KMS-11 (cell line): ENCODE measurements around the gene UBE2J1.

Experiments
- H2AFZ ChIP-seq: fragments of 200-600 bp; sonication (generic); 2 replicates; pipeline ENCODE4 v1.6.1; 2016; ENCODE audit warnings: antibody characterized with exemption, mixed run types, low read depth
- H3K27ac ChIP-seq: fragments of 200-600 bp; sonication (generic); 2 replicates; pipeline ENCODE4 v1.6.1; 2016; ENCODE audit warnings: mild to moderate bottlenecking, mixed run types
- H3K27me3 ChIP-seq: fragments of 200-600 bp; sonication (generic); 2 replicates; pipeline ENCODE4 v1.6.1; 2017; ENCODE audit warnings: mild to moderate bottlenecking, low read depth, mixed run types, moderate library complexity; ENCODE audit not compliant: insufficient read depth
- H3K36me3 ChIP-seq: fragments of 200-600 bp; sonication (generic); 2 replicates; pipeline ENCODE4 v1.6.1; 2017; ENCODE audit warnings: mild to moderate bottlenecking, mixed run types; ENCODE audit not compliant: insufficient read depth
- H3K4me1 ChIP-seq: fragments of 200-600 bp; sonication (generic); 2 replicates; pipeline ENCODE4 v1.6.1; 2016; ENCODE audit warnings: mild to moderate bottlenecking, low read depth, mixed run types; ENCODE audit not compliant: poor library complexity, severe bottlenecking
- H3K4me2 ChIP-seq: fragments of 200-600 bp; sonication (generic); 2 replicates; pipeline ENCODE4 v1.7.0; 2016; ENCODE audit warnings: mild to moderate bottlenecking, mixed run types
- H3K4me3 ChIP-seq: fragments of 200-600 bp; sonication (generic); IDR thresholded peaks from 2 replicates; pipeline ENCODE4 v1.6.1; 2017; ENCODE audit warnings: low read depth, low read length, mixed read lengths; ENCODE audit not compliant: insufficient read depth
- H3K79me2 ChIP-seq: fragments of 200-600 bp; sonication (generic); 2 replicates; pipeline ENCODE4 v1.6.1; 2016; ENCODE audit warnings: low read depth, mixed run types; ENCODE audit not compliant: insufficient read depth
- H3K9ac ChIP-seq: fragments of 200-600 bp; sonication (generic); 2 replicates; pipeline ENCODE4 v1.6.1; 2016; ENCODE audit warnings: mild to moderate bottlenecking, mixed run types
- H4K20me1 ChIP-seq: fragments of 200-600 bp; sonication (generic); 2 replicates; pipeline ENCODE4 v1.6.1; 2016; ENCODE audit warnings: mild to moderate bottlenecking, mixed run types; ENCODE audit not compliant: insufficient read depth
- TF ChIP-seq, protein P1 (sequence below): fragments of 200-600 bp; sonication (generic); conservative IDR thresholded peaks from 2 replicates; pipeline ENCODE4 v1.6.1; 2017; ENCODE audit warnings: low read depth, mild to moderate bottlenecking, antibody characterized with exemption, low read length, moderate library complexity, mixed read lengths

UBE2J1 gene

DNA sequence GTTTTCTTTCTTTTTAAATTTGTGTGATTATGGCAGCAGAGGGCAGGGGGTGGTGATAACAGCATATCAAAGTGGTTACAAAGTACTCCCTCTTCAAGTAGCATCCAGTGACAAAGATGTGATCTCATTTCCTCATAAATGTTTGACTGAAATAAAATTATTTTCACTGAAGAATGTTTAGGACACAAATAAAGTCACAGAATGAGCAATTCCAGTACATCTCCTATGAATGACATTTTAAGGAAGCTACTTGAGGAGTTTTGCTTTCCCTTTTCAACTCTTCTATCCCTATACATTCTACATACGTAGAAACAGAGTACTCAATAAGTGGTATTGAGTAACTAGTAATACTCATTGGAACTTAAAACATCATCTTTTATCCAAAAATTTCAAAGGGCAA is 23.5 kb downstream of the UBE2J1 start:
- Histone ChIP-seq H3K79me2 (no peaks in the 10 kb centered on the region), H3K9ac (no peak overlapping the region), H3K27me3 (no peaks in the 10 kb centered on the region), H3K36me3 (peaks cover 17% of the 10 kb centered on the region), H4K20me1 (no peaks in the 10 kb centered on the region), H3K4me3 (no peak overlapping the region), H2AFZ (no peak overlapping the region), H3K4me2 (no peak overlapping the region), H3K4me1 (no peaks in the 10 kb centered on the region), H3K27ac (no peak overlapping the region)
- TF ChIP-seq, protein P1, sequence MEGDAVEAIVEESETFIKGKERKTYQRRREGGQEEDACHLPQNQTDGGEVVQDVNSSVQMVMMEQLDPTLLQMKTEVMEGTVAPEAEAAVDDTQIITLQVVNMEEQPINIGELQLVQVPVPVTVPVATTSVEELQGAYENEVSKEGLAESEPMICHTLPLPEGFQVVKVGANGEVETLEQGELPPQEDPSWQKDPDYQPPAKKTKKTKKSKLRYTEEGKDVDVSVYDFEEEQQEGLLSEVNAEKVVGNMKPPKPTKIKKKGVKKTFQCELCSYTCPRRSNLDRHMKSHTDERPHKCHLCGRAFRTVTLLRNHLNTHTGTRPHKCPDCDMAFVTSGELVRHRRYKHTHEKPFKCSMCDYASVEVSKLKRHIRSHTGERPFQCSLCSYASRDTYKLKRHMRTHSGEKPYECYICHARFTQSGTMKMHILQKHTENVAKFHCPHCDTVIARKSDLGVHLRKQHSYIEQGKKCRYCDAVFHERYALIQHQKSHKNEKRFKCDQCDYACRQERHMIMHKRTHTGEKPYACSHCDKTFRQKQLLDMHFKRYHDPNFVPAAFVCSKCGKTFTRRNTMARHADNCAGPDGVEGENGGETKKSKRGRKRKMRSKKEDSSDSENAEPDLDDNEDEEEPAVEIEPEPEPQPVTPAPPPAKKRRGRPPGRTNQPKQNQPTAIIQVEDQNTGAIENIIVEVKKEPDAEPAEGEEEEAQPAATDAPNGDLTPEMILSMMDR, result no peak

DNA sequence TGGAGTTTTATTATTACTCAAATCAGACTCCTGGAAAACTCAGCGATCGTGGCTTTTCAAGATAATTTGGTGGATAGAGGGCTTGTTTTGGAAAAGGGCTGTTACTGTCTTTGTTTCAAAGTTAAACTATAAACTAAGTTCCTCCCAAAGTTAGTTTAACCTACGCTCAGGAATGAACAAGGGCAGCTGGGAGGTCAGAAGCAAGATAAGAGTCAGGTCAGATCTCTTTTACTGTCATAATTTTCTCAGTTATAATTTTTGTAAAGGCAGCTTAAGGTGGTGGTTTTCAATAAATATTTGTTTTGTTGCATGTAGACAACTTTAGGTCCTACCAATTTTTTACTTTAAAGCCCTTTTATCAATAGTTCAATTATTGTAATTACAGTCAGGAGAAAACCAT is 28.2 kb downstream of the UBE2J1 start:
- no peaks in the 10 kb centered on the region for H3K27me3 ChIP-seq

DNA sequence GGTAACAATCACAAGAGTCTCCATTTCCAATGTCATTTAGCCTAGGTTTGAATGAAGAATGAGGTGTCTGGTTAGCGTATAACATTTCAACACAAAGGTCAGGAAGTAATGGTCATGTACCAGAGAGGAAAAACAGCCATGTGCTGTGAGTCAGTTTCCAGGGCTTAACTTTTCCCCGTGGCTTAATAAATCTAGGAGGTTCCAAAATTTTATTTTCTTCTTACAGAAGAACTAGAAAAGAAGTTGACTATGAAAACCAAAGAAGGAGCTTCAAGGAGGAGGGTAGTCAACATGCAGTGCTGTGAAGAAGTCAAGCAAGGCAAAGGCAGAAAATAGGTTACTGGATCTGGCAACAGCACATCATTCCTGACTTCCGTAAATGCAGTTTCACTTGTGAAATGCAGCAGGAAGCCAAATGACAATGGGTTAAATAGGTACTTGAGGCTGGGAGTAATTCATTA is 29.0 kb downstream of the UBE2J1 start:
- H2AFZ ChIP-seq, result no peak overlapping the region
- H3K4me1 ChIP-seq, result no peaks in the 10 kb centered on the region
- H3K27ac ChIP-seq, result no peak overlapping the region
- no peaks in the 10 kb centered on the region; the same call in 1 of the 2 replicates for H3K36me3 ChIP-seq
- TF ChIP-seq, protein P1, result no peak
- no peak overlapping the region for H3K4me2 ChIP-seq
- H3K9ac ChIP-seq, result no peak overlapping the region
- no peaks in the 10 kb centered on the region for H3K79me2 ChIP-seq
- no peaks in the 10 kb centered on the region for H3K27me3 ChIP-seq
- no peak overlapping the region for H3K4me3 ChIP-seq
- H4K20me1 ChIP-seq, result no peaks in the 10 kb centered on the region

More for the DNA sequence above, 28.2 kb downstream of the UBE2J1 start:
- Histone ChIP-seq H3K27ac (no peak overlapping the region), H3K79me2 (no peaks in the 10 kb centered on the region), H3K36me3 (no peaks in the 10 kb centered on the region; the same call in 1 of the 2 replicates), H2AFZ (no peak overlapping the region), H3K4me1 (no peaks in the 10 kb centered on the region), H3K4me3 (no peak overlapping the region), H3K4me2 (no peak overlapping the region), H3K9ac (no peak overlapping the region), H4K20me1 (no peaks in the 10 kb centered on the region)
- TF ChIP-seq, protein P1, result no peak

DNA sequence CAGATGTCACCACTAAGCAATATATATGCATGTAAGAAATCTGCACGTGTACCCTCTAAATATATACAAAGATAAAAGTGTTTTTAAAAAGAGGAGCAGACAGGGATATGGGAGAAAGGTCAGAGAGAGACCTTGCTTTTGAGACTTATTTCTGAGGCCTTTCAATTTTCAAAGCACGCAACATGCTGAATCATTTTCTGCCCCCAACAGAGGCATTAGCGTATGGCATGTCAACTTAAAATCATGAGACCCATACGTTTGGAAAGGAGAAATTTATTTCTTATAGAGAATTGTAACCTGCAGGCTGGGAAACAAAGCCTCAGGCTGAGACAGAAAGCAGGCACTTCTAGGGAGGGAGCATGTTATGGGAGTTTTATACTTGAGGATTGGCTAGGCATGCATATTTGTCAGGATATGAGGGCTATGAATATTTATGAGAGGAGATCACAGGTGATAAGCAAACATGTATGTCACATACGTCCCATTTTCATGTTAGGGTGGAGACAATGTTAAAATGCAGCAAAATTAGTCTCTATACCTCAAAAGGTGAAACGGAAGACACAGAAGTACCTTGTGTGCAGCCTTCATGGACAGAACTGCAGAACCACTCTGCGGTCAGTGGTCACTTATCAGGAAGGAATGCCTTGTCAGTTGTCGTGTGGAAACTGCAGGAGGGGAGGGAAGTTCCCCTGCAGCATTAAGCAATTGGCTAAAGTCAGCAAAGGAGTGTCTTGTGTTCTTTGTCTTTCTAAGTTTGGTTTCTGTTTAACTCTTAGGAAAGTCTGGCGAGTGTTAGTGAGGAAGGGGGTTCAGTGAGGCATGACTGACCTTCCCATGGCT is 31.2 kb downstream of the UBE2J1 start:
- H3K4me1 ChIP-seq, result no peaks in the 10 kb centered on the region
- H3K4me2 ChIP-seq, result no peak overlapping the region
- no peak overlapping the region for H3K27ac ChIP-seq
- H4K20me1 ChIP-seq, result no peaks in the 10 kb centered on the region
- H2AFZ ChIP-seq, result no peak overlapping the region
- no peak overlapping the region for H3K9ac ChIP-seq
- no peaks in the 10 kb centered on the region for H3K79me2 ChIP-seq
- H3K36me3 ChIP-seq, result no peaks in the 10 kb centered on the region
- H3K4me3 ChIP-seq, result no peak overlapping the region
- TF ChIP-seq, protein P1, result no peak
- H3K27me3 ChIP-seq, result no peaks in the 10 kb centered on the region
